ENCODE measurements around the gene CLSTN2.

The CLSTN2 gene

DNA sequence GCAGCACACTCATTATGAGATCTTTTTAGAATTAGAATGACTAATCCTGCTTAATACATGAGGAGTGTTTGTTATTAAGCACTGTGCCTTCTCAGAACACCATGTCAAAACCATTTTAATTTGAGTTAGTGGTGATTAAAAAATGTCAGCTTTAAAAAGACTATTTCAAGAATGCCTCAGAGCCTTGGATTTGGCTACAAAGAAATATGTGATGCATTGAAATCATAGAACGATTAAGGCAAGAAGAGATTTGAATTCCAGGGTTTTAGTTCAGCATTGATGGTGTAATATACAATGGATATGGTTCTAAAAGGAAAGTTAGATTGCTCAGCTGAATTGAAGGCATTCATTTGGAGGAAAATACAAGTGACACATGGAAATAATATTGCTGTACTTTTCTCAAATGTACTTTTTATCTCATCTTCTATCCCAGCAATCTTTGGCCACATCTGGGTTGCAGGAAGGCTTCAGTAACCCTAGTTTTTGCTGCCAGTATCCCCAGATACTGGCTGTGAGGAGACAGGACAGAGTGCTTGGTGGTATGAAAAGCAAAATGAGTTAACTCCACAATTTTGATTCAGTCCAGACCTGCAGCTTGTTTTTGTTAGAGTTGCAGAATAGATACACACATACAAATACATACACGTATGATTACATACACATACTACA is 303.8 kb downstream of the CLSTN2 start:
- DNase-seq (ENCODE audit: low spot score), result no peak

DNA sequence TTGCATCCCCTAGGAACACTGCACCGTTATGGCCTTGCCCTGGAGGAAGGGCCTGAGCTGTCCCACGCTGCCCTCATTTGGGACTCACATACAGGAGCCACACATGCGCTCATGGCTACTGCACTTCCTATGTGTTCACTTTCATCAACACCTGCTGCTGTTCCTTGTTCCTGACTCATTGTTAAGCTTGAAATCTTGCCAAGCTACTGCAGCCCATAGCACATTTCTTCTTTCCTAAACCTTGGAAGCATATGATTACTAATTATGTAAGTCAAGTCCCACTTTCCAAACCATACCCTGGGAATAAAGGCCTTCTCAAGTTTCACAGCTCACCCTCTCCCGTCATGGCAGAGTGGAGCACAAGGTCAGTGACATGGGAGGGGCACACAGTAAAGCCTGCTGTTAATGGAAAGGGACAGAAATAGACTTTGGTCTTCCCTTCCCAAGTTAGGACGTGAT is 307.9 kb downstream of the CLSTN2 start:
- DNase-seq (ENCODE audit: low spot score), result no peak

DNA sequence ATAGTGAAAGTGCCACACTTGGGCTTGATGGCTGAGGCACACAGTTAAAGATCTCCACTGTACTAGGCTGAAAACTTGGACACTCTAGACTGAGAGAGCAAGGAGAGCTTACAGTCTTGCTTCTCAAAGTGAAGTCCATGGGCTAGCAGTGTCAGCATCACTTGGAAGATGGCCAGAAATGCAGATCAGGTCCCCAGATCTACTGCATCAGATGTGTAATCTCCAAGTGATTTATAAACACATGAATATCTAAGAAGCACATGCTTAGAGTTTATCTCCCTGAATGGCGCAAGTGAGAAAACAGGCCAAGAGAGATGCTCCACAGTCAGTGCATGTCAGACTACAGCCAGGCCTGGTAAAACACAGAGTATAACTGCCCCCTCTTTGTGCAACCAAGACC is 308.6 kb downstream of the CLSTN2 start:
- no peak for DNase-seq (ENCODE audit: low spot score)

DNA sequence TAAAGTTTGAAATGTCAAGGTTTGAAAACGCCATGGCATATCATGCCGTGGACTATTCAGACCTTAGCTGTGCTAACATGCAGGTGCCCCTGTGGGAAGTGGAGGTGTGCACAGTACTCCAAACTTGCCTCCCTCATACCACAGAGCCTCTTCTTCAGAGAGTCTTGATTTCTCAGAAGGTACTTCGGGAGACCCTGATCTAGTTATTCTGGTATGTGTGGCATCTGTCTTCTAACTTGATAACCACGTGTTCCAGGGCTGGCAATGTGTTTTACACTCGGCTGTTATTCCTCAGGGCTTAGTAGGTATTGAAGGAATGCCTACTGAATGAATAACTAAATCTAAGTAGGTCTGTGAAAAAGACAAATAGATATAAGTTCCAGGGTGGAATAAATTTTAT is 309.9 kb downstream of the CLSTN2 start:
- no peak for DNase-seq (ENCODE audit: low spot score)

DNA sequence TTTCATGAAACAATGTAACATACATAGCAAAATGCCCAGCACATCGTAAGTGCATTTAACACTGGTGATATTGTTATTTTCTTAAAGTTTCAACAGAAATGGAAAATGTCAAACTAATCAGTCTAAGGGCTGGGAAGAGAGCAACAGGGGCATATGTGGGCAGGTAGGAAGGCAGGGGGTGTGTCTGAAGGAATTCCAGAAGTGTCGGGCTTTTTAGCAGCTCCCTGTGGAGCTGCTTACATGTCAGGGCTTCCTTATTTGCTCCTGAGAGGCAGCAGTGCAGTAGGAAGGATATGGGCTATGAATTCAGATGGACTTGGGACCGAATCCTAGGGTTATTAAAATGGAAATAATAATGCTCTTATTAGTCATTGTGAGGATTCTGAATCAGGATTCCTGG is 311.6 kb downstream of the CLSTN2 start:
- DNase-seq (ENCODE audit: low spot score), result no peak

DNA sequence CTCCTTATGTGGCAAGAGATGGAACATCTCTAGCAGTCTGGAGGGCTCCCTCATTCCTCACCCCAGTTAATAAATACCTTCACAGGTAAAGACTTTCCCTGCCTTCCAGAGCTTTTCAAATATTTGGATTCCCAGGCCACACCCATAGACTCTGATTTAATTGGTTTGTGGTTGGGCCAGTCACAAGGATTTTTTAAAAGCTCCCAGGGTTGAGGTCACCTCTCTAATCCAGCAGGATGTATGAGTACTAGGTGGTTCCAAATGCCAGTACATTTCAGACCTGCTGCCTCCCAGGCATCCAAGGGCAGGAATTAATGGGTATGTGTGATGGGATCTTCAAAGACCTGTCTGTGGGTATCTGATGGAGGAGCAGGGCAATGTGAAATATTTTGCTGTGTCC is 312.8 kb downstream of the CLSTN2 start:
- DNase-seq (ENCODE audit: low spot score), result no peak

DNA sequence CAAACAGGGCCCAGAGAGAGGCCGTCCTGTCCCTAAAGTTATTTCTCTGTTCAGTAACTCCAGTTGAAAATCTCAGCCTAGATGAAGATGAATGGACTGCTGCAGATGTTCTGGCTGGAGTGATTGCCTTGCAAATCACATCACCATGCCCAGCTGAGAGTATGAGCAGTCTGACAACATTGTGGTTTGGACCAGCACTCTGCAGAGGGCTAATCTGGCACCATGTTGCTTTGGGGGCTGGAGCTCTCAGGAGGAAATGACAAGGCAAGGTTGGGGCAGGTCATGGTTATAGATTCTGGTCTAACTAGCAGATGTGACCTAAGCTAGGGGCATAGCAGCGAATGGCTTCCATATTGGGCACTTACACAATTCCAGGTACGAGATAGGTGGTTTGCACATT is 314.2 kb downstream of the CLSTN2 start:
- DNase-seq (ENCODE audit: low spot score), result no peak

DNA sequence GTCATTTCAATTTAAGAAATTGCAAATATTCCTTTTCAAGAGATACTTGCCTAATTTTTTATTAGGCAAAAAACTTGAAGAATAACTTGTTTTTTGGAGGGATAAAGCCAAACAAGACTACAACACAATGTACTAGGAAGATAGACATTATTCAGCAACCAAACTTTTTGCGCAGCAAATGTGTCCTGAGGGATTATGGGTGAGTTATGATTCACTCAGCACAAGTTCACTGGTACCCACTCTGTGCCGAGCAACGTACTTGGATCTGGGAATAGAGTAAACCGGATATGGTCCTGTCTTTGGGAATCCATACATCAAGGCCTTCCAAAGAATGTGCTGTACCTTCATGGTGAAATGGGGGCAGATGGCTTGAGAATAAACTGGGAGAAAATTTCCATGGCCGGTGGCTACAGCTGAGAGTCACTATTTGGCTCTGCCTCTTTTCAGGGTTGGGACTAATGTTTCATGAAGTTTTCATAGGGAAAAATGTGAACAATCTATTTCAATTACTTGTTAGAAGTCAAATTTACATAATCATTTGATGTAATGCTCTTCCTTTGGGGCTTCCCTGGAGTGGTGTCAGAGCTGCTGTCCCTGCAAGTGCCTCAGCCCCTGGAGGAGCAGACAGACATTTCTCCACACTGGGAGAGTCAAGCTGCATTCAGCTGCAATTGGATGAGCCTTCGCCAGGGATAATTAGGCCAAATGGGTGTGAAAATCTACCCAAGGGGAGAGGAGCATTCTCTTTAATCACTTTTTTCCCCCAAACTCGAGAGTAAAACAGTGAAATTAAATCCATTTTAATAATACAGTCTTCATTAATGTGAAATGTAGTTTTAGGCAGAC is 315.2 kb downstream of the CLSTN2 start:
- no peak for DNase-seq (ENCODE audit: low spot score)

DNA sequence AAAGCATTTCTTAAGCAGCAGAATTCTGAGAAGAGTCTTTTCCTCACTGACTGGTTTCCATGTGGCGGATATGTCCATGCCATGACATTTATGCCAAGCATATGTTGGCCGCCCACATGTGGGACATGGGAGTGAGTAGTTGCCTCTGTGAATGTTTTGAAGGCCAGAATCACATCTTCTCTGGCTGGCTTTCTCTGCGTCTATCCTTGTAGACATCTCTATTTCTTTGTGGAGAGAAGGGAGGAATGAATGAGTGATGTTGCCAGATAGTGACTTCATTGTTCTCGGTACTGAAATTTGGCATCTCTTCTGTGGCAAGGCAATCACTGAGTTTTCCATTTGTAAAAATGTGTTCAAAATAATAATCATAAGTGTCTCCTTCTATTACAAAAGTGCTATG is 316.0 kb downstream of the CLSTN2 start:
- DNase-seq (ENCODE audit: low spot score), result no peak

DNA sequence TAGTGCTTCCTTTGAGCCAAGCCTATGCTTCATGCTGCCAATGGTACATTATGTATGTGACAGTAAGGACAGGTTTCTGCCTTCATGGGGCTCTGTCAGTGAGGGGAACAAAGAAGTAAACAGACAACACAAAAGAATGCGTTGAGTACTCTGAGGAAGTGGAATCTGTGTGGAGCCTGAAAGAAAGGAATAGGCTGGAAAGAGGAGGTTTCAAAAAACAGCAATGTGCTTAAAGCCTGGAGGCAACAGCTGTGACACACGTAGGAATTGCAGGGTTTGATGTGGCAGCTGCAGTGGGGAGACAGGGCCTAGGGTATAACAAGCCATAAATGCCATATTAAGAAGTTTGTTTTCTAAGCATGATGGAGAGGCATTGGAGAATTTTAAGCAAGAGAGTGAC is 316.7 kb downstream of the CLSTN2 start:
- no peak for DNase-seq (ENCODE audit: low spot score)

DNA sequence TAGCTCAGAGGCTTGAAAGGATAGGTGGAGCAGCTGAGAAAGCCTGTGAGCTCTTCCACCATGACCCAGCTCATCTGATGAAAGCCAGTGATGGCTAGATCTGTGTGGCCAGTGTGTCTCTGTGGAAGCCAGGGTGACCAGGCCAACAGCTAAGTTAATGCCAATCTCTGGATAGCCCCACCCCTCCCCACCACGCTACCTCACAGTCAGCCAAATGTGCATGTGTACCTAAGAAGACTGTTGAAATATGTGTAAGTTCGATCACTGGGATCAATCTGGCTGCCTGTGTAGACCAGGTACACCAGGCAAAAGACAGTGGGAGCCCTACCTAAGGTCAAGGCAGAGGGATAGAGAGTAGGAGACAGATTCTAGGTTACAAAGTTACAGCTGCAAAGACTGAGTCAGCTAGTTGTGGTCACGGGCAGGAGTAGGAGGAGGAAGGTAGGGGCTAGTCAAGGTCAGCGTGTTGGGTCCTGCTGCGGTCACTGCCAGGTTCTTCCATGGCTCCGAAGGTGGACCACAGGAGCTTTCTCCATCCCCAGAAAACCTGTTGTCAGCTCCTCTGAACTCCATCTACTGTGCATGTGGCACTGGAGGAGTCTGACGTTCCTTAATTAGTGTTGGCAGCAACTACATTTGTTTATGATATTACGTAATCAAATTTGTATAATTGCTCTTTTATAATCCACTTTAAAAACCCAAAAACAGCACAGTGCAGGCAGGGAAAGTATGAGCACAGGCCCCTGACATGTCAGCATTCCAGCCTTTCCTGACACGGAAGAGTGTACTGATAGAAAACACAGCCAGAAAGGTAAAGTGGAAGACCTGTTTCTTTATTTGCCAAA is 318.0 kb downstream of the CLSTN2 start:
- no peak for DNase-seq (ENCODE audit: low spot score)

DNA sequence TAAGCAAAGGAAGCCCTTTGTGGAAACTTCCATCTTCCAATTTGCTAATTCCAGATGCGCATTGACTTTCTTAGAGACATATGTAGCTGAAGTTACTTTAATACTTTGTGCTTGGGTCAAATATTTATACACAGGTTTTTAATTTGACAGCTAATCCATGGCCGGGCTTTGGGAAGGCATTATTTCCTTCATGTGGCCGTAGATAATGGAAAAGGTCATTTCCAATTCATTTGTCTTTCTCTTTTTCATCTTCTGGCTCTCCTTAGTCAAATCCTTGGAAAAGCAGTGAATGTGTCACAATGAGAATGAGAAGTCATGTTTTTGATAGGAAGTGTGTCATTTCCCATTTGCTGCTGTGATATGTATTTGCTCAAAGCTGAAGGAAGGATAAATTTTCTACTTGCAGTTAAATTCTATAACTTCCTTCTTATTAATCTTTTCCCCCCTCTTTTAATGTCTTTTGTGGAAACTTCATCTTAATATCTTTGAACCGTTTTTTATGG is 323.3 kb downstream of the CLSTN2 start:
- DNase-seq (ENCODE audit: low spot score), result no peak

DNA sequence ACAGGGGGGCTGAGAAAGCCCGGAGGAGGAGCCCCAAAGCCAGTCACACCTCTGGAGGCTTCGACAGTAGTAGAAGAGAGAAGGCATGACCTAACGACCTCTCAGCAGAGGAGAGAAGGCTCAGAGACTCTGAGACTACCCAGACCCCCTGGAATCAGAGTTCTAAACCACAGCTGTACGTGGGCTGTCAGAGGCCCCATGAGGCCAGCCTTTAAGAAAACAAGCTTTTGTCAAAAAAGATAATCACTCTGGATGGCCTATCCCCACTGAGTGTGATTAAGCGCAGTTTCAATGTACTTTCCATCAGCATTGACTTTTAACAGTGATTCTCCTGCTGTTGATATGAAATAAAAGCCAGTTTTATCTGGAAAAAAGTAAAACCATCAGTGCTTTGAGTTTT is 330.3 kb downstream of the CLSTN2 start:
- DNase-seq (ENCODE audit: low spot score), result no peak

DNA sequence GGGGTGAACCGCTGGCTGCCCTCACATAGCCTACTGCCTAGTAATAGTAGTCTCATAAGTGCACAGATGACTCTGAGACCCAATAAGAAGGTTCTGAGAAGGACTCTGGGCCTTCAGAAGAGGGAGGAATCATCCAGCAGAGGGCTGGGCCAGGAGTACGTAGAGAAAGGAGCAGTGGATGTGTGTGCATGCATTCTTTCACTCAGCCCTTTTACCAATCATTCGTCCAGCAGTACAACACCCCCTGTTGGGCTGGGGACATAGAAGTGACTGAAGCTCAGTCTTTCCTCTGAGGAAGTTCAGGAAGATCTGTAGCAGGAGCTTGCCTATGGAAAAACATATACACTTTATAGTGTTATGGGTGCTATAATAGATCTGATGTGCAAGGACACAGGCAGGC is 333.1 kb downstream of the CLSTN2 start:
- no peak for DNase-seq (ENCODE audit: low spot score)

DNA sequence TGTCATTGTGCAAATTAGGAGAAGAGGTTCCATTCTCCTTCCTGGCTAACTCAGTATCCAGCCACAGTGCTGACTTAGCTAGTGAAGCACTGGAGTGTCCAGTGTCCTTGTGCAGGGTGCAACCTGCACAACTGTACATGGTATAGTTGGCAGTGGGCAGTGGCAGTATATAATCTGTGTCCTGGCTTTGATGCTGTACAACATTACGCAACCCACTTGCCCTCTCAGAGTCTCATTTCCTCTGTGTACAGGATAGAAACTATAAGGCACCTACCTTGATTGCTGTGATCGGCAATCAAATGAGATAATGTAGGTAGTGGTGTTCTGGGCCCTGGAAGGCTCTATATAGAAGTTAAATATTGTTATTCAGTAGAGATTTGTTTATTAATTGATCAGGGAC is 333.6 kb downstream of the CLSTN2 start:
- DNase-seq (ENCODE audit: low spot score), result no peak

DNA sequence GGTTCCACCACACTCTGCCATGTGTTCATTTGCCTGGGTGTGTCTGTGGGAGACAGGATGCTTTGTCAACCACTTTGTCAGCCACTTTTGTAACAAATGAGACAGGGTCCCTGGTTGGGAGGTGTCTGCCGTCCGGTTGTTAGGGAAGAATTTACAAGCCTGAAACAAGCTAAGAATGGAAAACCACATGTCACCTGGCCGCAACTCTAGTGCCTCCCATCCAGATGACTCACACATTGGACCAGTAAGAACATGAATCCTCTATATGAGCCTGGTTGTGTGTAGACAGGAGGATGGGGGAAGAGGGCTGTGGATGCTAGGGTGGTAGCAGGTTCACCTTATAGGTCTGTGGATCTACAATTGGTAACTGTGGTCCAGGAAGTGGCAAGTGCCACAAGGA is 335.3 kb downstream of the CLSTN2 start:
- no peak for DNase-seq (ENCODE audit: low spot score)

DNA sequence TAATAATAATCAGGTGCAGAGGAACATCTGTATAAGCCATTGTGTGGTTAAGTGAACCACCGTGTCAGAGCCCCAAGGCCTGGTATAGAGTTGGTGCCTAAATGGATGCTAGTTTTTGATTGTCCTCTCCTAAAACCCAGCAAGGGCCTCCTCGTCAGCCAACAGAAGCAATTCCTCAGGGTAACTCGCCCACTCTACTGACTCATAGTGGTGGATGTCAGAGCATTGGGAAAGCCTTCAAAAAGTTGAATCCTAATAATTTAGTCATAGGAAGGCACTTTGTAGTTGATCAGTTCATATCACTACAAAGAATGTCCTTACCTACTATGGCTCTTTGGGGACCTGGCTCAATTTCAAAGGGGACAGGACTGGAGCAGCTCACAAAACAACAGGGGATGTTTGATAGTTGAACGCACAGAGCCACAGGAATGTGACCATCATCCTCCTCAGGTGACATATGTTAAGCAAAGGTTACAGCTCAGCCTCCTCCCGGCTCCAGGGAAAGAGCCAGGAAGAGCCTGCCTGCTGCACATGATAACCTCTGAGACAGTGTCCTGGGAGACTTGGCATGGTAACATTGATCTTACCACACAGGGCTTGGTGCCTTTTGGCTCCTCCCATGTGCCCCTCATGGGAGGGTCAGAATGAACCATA is 338.7 kb downstream of the CLSTN2 start:
- DNase-seq (ENCODE audit: low spot score), result no peak

DNA sequence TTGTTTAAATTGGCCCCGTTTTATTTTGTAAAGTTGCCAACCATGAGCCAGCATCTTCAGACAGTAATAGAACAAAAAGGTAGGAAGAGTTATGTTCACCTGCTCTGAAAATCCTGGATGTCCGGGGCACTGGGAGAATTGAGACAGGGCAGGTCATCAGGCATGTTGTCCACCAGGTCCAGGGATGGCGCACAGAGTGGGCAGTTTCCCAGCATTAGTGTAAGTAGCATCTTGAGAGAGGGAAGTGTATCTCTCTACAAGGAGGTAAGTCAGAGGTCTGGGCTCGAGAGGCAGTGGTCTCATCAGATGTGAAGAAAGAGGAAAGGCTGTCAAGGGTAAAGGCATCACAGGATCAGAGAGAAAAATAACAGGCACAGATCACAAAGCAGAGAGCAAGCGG is 339.4 kb downstream of the CLSTN2 start:
- no peak for DNase-seq (ENCODE audit: low spot score)

DNA sequence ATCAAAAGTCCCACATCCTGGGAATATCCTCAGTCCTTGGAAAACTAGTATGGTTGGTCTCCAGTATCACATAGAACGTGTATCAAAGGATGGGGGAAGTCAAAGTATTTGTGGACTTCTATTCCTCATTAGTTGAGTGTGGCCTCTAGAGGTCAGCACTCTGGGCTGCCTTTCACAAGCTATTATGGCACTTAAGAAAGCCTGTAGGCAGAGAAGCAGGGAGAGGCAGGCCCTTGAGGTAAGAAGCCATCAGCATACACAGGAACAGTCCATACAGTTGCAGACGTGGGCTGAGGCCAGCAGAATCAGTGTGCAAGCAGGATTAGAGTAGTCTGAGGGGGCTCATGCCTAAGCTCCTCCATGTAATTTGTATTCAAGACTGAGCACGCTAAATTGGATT is 341.7 kb downstream of the CLSTN2 start:
- no peak for DNase-seq (ENCODE audit: low spot score)

DNA sequence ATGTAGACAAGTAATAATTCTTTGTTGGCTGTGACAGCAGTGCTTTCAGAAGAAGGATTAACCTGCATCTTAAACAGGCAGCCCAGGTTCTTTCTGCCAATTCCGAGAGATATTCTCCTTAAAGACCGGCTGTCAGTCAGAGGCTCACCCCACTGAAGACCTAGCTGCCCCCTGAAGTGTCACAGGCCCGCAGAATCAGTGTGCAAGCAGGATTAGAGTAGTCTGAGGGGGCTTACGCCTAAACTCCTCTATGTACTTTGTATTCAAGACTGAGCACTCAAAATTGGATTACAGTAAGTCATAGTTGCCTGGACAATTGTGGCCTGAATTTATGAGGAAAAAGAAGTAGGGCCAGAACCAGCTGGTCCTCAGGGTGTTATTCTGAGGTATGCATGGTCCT is 342.9 kb downstream of the CLSTN2 start:
- DNase-seq (ENCODE audit: low spot score), result no peak

DNA sequence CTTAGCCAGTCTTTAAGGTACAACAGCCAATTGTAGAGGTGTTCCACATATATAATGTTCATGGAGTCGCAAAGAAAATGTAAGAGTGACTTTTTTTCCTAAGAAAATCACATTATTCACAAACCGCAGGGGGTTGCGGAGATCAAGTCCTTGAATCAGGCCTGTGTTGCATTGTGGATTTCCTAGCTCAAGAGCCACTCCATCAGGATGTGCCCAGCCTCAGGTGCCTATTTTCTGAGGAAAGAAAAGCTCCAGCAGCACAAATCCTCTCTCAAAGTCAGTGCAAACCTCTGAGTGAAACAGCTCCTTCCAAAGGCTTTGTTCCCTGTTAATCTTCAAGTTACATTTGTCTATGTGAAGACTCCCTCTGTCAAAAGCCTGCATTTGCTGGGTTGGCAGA is 349.4 kb downstream of the CLSTN2 start:
- DNase-seq (ENCODE audit: low spot score), result no peak

DNA sequence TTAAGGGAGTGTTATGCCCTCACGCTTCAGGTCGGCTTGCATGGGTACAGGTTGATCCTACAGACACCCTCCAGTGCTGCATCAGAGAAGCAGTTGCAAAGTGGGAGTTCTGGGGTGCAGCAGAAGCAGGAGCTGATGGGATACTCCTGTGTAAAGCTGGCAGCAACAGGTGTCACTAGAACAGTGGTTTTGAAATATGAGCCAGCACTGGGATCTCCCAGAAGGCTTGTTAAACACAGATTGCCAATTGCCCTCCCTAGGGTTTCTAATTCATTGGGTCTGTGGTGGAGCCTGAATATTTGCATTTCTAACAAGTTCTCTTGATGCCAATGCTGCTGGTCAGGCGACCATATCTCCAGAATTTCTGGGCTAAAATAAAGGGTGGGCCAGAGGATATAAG is 350.4 kb downstream of the CLSTN2 start:
- no peak for DNase-seq (ENCODE audit: low spot score)

Measured in activated CD4-positive, alpha-beta T cell treated with anti-CD3 and anti-CD28 coated beads, Interleukin-2, Interleukin-4, amounts not matched to agents 100 ng/mL and 50 ng/mL, durations not matched to agents 16 hours and 8 hours (primary cell).